HG03521 (cell line): ENCODE measurements around the gene TTC34.
"Not testable (repeated sequence)": the region's sequence is repeated elsewhere in the genome, so short reads cannot be mapped to it uniquely, and the experiment has no call there.

Experiments used
- ATAC-seq: cut with Tn5 transposase; IDR thresholded peaks from one replicate; pipeline ENCODE4 v1.9.1; 2021; ENCODE audit warnings: mild to moderate bottlenecking, moderate library complexity; ENCODE audit not compliant: unreplicated experiment

The TTC34 gene

DNA sequence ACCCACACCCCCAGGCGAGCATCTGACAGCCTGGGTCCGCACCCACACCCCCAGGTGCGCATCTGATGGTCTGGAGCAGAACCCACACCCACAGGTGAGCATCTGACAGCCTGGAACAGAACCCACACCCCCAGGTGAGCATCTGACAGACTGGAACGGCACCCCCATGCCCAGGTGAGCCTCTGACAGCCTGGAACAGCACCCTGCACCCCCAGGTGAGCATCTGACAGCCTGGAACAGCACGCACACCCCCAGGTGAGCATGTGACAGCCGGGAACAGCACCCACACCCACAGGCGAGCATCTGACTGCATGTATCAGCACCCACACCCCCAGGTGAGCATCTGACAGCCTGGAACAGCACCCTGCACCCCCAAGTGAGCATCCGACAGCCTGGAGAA is 115.8 kb downstream of the TTC34 start:
- ATAC-seq, result not testable (repeated sequence)

DNA sequence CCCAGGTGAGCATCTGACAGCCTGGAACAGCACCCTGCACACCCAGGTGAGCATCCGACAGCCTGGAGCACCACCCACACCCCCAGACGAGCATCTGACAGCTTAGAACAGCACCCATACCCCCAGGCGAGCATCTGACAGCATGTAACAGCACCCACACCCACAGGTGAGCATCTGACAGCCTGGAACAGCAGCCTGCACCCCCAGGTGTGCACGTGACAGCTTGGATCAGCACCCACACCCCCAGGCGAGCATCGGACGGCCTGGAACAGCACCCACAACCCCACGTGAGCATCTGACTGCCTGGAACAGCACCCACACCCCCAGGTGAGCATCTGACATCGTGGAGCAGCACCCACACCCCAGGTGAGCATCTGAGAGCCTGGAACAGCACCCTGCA is 116.6 kb downstream of the TTC34 start:
- not testable (repeated sequence) for ATAC-seq

DNA sequence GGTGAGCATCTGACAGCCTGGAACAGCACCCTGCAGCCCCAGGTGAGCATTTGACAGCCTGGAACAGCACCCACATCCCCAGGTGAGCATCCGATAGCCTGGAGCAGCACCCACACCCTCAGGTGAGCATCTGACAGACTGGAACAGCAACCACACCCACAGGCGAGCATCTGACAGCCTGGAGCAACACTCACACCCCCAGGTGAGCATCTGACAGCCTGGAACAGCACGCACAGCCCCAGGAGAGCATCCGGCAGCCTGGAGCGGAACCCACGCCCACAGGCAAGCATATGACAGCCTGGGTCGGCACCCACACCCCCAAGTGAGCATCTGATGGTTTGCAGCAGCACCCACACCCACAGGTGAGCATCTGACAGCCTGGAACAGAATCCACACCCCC is 117.5 kb downstream of the TTC34 start:
- not testable (repeated sequence) for ATAC-seq

DNA sequence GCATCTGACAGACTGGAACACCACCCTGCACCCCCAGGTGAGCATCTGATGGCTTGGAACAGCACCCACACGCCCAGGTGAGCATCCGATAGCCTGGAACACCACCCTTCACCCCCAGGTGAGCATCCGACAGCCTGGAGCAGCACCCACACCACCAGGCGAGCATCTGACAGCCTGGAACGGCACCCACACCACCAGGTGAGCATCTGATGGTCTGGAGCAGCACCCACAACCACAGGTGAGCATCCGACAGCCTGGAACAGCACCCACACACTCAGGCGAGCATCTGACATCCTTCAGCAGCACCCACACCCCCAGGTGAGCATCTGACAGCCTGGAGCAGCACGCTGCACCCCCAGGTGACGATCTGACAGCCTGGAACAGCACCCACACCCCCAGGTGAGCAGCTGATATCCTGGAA is 118.2 kb downstream of the TTC34 start:
- ATAC-seq, result not testable (repeated sequence)

DNA sequence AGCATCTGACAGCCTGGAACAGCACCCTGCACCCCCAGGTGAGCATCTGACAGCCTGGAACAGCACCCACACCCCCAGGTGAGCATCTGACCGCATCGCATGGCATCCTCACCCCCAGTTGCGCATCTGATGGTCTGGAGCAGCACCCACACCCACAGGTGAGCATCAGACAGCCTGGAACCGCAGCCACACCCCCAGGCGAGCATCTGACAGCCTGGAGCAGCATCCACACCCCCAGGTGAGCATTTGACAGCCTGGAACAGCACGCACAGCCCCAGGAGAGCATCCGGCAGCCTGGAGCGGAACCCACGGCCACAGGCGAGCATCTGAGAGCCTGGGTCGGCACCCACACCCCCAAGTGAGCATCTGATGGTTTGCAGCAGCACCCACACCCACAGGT is 118.6 kb downstream of the TTC34 start:
- ATAC-seq, result not testable (repeated sequence)

DNA sequence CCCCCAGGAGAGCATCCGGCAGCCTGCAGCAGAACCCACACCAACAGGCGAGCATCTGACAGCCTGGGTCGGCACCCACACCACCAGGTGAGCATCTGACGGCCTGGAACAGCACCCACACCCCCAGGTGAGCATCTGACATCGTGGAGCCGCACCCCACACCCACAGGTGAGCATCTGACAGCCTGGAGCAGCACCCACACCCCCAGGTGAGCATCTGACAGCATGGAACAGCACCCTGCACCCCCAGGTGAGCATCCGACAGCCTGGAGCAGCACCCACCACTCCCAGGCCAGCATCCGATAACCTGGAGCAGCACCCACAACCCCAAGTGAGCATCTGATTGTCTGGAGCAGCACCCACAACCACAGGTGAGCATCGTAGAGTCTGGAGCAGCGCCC is 124.8 kb downstream of the TTC34 start:
- ATAC-seq, result not testable (repeated sequence)

DNA sequence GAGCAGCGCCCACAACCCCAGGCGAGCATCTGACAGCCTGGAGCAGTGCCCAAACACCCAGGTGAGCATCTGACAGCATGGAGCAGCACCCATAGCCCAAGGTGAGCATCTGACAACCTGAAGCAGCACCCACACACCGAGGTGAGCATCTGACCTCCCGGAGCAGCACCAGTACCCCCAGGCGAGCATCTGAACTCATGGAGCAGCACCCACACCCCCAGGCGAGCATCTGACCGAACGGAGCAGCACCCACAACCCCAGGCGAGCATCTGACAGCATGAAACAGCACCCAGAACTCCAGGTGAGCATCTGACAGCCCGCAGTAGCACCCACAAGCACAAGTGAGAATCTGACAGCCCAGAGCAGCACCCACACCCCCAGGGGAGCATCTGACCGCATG is 129.8 kb downstream of the TTC34 start:
- not testable (repeated sequence) for ATAC-seq

DNA sequence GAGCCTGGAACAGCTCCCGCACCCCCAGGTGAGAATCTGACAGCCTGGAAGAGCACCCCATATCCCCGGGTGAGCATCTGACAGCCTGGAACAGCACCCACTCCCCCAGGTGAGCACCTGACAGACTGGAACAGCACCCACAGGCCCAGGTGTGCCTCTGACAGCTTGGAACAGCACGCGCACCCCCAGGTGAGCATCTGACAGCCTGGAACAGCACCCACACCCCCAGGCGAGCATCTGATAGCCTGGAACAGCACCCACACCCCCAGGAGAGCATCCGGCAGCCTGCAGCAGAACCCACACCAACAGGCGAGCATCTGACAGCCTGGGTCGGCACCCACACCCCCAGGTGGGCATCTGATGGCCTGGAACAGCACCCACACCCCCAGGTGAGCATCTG is 141.7 kb downstream of the TTC34 start:
- not testable (repeated sequence) for ATAC-seq

DNA sequence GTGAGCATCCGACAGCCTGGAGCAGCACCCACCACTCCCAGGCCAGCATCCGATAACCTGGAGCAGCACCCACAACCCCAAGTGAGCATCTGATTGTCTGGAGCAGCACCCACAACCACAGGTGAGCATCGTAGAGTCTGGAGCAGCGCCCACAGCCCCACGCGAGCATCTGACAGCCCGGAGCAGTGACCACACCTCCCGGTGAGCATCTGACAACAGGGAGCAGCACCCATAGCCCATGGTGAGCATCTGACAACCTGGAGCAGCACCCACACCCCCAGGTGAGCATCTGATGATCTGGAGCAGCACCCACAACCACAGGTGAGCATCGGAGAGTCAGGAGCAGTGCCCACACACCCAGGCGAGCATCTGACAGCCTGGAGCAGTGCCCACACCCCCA is 143.6 kb downstream of the TTC34 start:
- not testable (repeated sequence) for ATAC-seq

DNA sequence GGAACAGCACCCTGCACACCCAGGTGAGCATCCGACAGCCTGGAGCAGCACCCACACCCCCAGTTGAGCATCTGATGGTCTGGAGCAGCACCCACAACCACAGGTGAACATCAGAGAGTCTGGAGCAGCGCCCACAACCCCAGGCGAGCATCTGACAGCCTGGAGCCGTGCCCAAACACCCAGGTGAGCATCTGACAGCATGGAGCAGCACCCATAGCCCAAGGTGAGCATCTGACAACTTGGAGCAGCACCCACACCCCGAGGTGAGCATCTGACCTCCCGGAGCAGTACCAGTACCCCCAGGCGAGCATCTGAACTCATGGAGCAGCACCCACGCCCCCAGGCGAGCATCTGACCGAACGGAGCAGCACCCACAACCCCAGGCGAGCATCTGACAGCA is 144.4 kb downstream of the TTC34 start:
- not testable (repeated sequence) for ATAC-seq

DNA sequence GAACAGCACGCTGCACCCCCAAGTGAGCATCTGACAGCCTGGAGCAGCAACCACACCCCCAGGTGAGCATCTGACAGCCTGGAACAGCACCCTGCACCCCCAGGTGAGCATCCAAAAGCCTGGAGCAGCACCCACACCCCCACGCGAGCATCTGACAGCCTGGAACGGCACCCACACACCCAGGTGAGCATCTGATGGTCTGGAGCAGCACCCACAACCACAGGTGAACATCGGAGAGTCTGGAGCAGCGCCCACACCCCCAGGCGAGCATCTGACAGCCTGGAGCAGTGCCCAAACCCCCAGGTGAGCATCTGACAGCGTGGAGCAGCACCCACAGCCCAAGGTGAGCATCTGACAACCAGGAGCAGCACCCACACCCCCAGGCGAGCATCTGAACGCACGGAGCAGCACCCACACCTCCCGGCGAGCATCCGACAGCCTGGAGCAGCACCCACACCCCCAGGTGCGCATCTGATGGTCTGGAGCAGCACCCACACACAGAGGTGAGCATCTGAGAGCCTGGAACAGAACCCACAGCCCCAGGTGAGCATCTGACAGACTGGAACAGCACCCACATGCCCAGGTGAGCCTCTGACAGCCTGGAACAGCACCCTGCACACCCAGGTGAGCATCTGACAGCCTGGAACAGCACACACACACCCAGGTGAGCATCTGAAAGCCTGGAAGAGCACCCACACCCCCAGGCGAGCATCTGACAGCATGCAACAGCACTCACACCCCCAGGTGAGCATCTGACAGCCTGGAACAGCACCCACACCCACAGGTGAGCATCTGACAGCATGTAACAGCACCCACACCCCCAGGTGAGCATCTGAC is 145.7 kb downstream of the TTC34 start:
- not testable (repeated sequence) for ATAC-seq

DNA sequence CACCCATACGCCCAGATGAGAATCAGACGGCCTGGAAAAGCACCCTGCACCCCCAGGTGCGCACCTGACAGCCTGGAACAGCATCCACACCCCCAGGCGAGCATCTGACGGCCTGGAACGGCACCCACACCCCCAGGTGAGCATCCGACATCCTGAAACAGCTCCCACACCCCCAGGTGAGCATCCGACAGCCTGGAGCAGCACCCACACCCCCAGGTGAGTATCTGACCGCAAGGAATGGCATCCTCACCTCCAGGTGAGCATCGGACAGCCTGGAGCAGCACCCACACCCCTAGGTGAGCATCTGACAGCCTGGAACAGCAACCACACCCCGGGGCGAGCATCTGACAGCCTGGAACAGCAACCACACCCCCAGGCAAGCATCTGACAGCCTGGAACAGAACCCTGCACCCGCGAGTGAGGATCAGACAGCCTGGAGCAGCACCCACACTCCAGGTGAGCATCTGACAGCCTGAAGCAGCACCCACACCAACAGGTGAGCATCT is 147.0 kb downstream of the TTC34 start:
- ATAC-seq, result not testable (repeated sequence)

DNA sequence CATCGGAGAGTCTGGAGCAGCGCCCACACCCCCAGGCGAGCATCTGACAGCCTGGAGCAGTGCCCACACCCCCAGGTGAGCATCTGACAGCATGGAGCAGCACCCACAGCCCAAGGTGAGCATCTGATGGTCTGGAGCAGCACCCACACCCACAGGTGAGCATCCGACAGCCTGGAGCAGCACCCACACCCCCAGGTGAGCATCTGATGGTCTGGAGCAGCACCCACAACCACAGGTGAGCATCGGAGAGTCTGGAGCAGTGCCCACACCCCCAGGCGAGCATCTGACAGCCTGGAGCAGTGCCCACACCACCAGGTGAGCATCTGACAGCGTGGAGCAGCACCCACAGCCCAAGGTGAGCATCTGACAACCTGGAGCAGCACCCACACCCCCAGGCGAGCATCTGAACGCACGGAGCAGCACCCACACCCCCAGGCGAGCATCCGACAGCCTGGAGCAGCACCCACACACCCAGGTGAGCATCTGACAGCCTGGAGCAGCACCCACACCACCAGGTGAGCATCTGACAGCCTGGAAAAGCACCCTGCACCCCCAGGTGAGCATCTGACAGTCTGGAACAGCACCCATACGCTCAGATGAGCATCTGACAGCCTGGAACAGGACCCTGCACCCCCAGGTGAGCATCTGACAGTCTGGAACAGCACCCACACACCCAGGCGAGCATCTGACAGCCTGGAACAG is 147.6 kb downstream of the TTC34 start:
- ATAC-seq, result not testable (repeated sequence)

DNA sequence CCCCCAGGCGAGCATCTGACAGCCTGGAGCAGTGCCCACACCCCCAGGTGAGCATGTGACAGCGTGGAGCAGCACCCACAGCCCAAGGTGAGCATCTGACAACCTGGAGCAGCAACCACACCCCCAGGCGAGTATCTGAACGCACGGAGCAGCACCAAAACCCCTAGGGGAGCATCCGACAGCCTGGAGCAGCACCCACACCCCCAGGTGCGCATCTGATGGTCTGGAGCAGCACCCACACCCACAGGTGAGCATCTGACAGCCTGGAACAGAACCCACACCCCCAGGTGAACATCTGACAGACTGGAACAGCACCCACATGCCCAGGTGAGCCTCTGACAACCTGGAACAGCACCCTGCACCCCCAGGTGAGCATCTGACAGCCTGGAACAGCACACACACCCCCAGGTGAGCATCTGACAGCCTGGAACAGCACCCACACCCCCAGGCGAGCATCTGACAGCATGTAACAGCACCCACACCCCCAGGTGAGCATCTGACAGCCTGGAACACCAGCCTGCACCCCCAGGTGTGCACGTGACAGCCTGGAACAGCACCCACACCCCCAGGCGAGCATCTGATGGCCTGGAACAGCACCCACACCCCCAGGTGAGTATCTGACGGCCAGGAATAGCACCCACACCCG is 148.4 kb downstream of the TTC34 start:
- ATAC-seq, result not testable (repeated sequence)

DNA sequence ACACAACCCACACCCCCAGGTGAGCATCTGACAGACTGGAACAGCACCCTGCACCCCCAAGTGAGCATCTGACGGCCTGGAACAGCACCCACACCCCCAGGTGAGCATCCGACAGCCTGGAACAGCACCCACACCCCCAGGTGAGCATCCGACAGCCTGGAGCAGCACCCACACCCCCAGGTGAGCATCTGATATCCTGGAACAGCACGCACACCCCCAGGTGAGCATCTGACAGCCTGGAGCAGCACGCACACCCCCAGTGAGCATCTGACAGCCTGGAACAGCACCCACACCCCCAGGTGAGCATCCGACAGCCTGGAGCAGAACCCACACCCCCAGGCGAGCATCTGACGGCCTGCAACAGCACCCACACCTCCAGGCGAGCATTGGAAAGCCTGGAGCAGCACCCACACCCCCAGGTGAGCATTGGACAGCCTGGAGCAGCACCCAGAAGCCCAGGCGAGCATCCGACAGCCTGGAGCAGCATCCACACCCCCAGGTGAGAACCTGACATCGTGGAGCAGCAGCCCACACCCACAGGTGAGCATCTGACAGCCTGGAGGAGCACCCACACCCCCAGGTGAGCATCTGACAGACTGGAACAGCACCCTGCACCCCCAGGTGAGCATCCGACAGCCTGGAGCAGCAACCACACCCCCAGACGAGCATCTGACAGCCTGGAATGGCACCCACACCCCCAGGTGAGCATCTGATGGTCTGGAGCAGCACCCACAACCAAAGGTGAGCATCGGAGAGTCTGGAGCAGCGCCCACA is 149.2 kb downstream of the TTC34 start:
- ATAC-seq, result not testable (repeated sequence)

DNA sequence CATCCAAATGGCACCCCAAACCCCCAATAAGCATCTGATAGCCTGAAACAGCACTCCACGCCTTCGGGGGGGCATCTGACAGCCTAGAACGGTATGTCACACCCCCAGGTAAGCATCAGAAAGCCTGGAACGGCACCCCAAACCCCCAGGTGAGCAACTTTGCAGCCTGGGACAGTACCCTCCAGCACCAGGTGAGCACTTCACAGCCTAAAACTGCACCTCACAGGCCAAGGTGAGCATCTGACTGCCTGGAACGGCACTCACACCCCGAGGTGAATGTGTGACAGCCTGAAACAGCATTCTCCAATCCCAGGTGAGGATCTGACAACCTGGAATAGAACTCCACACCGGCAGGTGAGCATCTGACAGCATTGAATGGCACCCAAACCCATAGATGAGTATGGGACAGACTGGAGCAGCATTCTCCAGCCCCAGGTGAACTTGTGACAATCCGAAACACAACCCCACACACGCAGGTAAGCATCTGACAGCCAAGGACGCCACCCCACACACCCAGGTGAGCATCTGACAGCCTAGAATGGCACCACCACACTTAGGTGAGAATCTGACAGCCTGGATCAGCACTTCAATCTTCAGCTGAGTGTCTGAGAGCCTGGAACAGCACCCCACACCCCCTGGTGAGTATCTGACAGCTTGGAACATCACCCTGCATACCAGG is 150.4 kb downstream of the TTC34 start:
- no peak for ATAC-seq

DNA sequence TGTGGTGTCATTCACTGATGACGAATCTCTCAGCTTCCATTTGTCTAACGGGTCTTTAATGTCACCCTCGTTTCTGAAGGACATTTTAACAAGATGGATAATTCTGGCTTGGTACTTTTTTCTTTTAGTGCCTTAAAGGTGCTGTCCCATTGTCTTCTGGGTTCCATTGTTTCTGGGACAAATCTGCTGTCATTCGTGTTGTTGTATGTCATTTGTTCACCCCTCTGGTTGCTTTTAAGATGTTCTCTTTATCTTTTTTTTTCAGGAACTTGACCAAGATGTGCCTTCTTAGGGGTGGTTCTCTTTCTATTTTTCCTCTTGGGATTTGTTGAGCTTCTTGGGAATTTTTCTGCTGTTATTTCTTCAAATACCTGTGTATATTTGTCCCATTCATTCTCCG is 154.7 kb downstream of the TTC34 start:
- no peak for ATAC-seq

DNA sequence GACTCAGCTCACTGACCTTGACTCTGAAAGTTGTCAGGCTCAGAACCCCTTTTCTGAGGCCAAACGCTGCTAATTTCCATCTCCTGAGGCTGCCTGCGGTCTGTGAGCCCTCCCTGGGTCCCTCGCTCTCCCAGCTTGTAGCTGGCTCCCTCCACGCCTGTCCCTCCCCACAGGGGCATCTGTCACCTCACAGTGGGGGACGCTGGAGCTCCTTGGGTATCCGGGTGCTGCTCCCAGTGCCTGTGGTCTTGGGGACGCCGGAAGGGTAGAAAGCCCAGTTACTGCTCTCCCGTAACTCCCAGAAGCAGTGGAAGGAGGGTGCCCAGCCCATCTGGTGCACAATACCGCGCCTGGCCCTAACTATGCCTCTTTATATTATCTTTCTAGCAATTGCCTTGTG is 155.7 kb downstream of the TTC34 start:
- no peak for ATAC-seq

DNA sequence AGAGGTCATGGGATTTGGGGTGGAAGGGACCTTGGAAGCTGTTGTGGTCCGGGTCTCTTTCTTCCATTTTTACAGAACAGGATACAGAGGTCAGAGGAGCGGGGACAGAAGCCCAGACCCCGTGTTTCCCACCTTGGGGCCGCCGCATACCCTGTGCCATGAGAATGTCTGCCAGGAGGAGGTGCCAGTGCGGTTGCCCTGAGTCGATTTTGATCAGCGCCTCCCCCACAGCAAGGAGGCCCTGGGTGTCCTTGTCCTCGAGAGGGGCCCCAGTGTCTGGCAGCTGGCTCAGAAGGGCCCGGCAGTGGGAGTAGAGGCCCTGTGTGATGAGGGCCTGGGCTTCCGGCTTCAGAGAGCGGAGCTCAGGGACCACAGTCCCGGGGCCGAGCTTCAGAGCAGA is 156.3 kb downstream of the TTC34 start:
- ATAC-seq, result no peak

DNA sequence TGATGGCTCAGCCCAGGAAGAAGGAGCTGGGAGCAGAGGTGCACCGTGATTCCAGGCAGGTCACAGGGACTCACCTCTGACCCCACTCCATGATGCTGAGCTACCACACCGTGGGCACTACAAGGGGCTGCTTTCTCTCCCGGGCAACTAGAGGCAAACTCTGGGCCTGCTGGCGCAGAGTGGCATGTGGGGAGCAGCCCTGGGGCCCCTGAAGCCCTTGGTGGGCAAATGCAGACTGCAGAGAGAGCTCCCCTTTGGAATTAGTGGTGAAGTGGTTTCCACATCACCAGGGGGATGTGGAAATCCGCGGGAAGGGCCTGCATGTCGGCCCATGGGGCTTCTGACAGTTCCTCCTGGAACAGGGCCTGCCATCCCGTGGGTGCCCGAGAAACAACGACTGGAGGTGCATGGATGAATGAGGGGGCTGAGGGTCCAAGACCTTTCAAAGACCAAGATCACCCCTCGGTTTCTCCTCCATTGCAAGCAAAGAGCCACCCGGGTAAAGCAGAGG is 156.8 kb downstream of the TTC34 start:
- no peak for ATAC-seq
